ENCODE measurements around the gene CGB7. TPM values are rescaled to one million over a fixed set of nuclear protein-coding genes. Genes with fewer than 3 reads are reported as not detected.

CGB7 gene
- total and polyA plus RNA-seq, 9 of the 15 experiments (the other 6 are each of a cell fraction or from before 2014, with no cell fraction given) = not detected

DNA sequence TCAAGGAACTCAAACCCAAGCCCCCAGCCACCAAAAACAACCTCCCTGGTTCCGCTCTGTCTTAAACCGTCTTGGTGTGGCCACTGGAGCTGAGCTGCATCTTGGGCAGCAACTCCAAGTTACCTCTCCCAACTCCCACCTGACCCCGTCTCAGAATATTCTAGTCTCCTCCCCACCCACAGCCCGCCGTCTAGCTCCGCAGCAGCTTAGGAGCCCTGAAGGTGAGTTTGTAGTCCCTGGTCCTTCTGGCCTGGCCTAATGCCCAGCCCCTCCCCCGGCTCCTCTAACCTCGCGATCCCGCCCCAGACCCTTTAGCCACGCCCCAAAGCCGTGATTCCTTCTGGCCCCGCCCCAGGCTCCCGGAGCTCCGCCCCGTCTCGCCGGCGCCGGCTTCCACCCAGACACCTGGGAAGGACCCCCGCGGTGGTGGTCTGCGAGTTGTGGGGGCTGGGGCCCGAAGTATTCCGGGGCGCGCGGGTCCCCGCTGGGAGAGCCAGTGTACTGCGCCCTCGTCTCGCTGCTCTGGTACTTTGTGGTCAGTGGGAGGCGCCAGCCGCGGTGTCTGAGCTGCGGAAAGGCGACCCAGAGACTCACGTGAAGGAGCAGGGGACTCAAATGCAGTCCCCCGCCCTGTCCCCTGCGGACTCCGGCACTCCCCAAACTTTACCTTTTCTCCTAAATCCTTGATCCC, 38.2 kb downstream of the CGB7 start (continued):
- TF ChIP-seq, protein P1, sequence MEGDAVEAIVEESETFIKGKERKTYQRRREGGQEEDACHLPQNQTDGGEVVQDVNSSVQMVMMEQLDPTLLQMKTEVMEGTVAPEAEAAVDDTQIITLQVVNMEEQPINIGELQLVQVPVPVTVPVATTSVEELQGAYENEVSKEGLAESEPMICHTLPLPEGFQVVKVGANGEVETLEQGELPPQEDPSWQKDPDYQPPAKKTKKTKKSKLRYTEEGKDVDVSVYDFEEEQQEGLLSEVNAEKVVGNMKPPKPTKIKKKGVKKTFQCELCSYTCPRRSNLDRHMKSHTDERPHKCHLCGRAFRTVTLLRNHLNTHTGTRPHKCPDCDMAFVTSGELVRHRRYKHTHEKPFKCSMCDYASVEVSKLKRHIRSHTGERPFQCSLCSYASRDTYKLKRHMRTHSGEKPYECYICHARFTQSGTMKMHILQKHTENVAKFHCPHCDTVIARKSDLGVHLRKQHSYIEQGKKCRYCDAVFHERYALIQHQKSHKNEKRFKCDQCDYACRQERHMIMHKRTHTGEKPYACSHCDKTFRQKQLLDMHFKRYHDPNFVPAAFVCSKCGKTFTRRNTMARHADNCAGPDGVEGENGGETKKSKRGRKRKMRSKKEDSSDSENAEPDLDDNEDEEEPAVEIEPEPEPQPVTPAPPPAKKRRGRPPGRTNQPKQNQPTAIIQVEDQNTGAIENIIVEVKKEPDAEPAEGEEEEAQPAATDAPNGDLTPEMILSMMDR (IDR thresholded peaks at IDR 0.05 in 2 of 3, conservative IDR thresholded peaks at IDR 0.05 in 1 of 3; ENCODE audit: insufficient read depth in 2 of 3, low read depth in 1 of 3, low read length in 3 of 3) = peak; percentile 28 to 81 (median 41); a peak in 5 of 6 replicates
- TF ChIP-seq, protein P2, sequence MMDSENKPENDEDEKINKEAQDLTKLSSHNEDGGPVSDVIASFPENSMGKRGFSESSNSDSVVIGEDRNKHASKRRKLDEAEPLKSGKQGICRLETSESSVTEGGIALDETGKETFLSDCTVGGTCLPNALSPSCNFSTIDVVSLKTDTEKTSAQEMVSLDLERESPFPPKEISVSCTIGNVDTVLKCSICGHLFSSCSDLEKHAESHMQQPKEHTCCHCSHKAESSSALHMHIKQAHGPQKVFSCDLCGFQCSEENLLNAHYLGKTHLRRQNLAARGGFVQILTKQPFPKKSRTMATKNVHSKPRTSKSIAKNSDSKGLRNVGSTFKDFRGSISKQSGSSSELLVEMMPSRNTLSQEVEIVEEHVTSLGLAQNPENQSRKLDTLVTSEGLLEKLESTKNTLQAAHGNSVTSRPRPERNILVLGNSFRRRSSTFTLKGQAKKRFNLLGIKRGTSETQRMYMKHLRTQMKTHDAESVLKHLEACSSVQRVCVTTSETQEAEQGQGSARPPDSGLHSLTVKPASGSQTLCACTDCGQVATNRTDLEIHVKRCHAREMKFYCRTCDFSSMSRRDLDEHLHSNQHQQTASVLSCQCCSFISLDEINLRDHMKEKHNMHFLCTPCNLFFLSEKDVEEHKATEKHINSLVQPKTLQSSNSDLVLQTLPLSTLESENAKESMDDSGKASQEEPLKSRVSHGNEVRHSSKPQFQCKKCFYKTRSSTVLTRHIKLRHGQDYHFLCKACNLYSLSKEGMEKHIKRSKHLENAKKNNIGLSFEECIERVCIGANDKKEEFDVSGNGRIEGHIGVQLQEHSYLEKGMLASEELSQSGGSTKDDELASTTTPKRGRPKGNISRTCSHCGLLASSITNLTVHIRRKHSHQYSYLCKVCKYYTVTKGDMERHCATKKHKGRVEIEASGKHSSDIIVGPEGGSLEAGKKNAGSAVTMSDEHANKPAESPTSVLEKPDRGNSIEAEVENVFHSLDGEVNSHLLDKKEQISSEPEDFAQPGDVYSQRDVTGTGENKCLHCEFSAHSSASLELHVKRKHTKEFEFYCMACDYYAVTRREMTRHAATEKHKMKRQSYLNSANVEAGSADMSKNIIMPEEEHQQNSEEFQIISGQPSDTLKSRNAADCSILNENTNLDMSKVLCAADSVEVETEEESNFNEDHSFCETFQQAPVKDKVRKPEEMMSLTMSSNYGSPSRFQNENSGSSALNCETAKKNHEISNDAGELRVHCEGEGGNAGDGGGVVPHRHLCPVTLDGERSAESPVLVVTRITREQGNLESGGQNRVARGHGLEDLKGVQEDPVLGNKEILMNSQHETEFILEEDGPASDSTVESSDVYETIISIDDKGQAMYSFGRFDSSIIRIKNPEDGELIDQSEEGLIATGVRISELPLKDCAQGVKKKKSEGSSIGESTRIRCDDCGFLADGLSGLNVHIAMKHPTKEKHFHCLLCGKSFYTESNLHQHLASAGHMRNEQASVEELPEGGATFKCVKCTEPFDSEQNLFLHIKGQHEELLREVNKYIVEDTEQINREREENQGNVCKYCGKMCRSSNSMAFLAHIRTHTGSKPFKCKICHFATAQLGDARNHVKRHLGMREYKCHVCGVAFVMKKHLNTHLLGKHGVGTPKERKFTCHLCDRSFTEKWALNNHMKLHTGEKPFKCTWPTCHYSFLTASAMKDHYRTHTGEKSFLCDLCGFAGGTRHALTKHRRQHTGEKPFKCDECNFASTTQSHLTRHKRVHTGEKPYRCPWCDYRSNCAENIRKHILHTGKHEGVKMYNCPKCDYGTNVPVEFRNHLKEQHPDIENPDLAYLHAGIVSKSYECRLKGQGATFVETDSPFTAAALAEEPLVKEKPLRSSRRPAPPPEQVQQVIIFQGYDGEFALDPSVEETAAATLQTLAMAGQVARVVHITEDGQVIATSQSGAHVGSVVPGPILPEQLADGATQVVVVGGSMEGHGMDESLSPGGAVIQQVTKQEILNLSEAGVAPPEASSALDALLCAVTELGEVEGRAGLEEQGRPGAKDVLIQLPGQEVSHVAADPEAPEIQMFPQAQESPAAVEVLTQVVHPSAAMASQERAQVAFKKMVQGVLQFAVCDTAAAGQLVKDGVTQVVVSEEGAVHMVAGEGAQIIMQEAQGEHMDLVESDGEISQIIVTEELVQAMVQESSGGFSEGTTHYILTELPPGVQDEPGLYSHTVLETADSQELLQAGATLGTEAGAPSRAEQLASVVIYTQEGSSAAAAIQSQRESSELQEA (IDR thresholded peaks at IDR 0.05; ENCODE audit: low read depth) = no peak
- TF ChIP-seq ZNF668 (CRISPR knock-in tag; IDR thresholded peaks at IDR 0.05) (no peak), MAZ (CRISPR knock-in tag; conservative IDR thresholded peaks at IDR 0.05 in 1 of 2, IDR thresholded peaks at IDR 0.05 in 1 of 2) (0 out of 4 replicates have a peak, but pooled peaks of 1 of the 2 experiments have one; percentile 15), ZNF707 (CRISPR knock-in tag; conservative IDR thresholded peaks at IDR 0.05) (no peak), MYNN (IDR thresholded peaks at IDR 0.05) (no peak), MYNN (CRISPR knock-in tag; IDR thresholded peaks at IDR 0.05) (no peak), CHD2 (IDR thresholded peaks at IDR 0.05; ENCODE audit: low read depth, low read length) (peak; percentile 54), POLR2A (conservative IDR thresholded peaks at IDR 0.05) (0 out of 2 replicates have a peak, but pooled peaks have one; percentile 37), NR4A1 (CRISPR knock-in tag; IDR thresholded peaks at IDR 0.05) (no peak), NR4A1 (tag; IDR thresholded peaks at IDR 0.05) (no peak), ZZZ3 (IDR thresholded peaks at IDR 0.05) (no peak), POLR2G (IDR thresholded peaks at IDR 0.05; ENCODE audit: low read depth, low read length) (peak; percentile 62)
- TF ChIP-seq, protein P3, sequence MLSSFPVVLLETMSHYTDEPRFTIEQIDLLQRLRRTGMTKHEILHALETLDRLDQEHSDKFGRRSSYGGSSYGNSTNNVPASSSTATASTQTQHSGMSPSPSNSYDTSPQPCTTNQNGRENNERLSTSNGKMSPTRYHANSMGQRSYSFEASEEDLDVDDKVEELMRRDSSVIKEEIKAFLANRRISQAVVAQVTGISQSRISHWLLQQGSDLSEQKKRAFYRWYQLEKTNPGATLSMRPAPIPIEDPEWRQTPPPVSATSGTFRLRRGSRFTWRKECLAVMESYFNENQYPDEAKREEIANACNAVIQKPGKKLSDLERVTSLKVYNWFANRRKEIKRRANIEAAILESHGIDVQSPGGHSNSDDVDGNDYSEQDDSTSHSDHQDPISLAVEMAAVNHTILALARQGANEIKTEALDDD (IDR thresholded peaks at IDR 0.05) = no peak
- TF ChIP-seq, protein P4, sequence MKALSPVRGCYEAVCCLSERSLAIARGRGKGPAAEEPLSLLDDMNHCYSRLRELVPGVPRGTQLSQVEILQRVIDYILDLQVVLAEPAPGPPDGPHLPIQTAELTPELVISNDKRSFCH (CRISPR knock-in tag; IDR thresholded peaks at IDR 0.05) = no peak
- TF ChIP-seq, protein P4 (tag; IDR thresholded peaks at IDR 0.05) = no peak
